HepG2 (cell line): ENCODE results near the gene ATG7. TPM values are rescaled to one million over a fixed set of nuclear protein-coding genes. Genes with fewer than 3 reads are reported as not detected.

Experiments
- AGO2 ChIP-seq: fragments of 200-400 bp; formaldehyde crosslinking; optimal IDR thresholded peaks from 2 replicates; pipeline ENCODE3; 2017; ENCODE audit warnings: mild to moderate bottlenecking, low read depth, low read length, moderate library complexity
- ATM ChIP-seq: fragments of 450-650 bp; IDR thresholded peaks from 2 replicates; pipeline ENCODE4 v1.7.1; 2017; ENCODE audit warnings: mild to moderate bottlenecking, borderline replicate concordance
- FOXA3 ChIP-seq: IDR thresholded peaks from 2 replicates; pipeline ENCODE4 v1.6.1; 2016; ENCODE audit warnings: missing genetic modification reagents, missing compliant biosample characterization
- GABPA ChIP-seq, 2 experiments: IDR thresholded peaks; 2 replicates each; pipeline ENCODE4 v1.6.1; 2011 to 2016; ENCODE audit warnings: low read depth in 2 of 2, low read length in 1 of 2, missing biosample characterization in 1 of 2, missing genetic modification characterization in 1 of 2
- HNF4G ChIP-seq, 2 experiments: sonication (generic) in 1 of 2; formaldehyde crosslinking in 1 of 2; IDR thresholded peaks; 2 replicates each; pipeline versions ENCODE4 v1.4.0 to v1.6.1; 2011 to 2020; ENCODE audit warnings: borderline replicate concordance in 2 of 2, low read depth in 2 of 2, mild to moderate bottlenecking in 2 of 2, low read length in 1 of 2, missing genetic modification reagents in 1 of 2, moderate library complexity in 1 of 2
- KLF6 ChIP-seq: IDR thresholded peaks from 2 replicates; pipeline ENCODE4 v1.8.0; 2016; ENCODE audit warnings: missing biosample characterization, missing genetic modification reagents
- NCOR1 ChIP-seq: fragments of 200-600 bp; sonication (generic); IDR thresholded peaks from 2 replicates; pipeline ENCODE4 v1.7.0; 2017; ENCODE audit warnings: antibody characterized with exemption, low read length, borderline replicate concordance
- TARDBP ChIP-seq: sonication (generic); formaldehyde crosslinking; IDR thresholded peaks from 2 replicates; pipeline ENCODE4 v1.8.0; 2022; ENCODE audit warnings: mild to moderate bottlenecking, missing genetic modification reagents
- ZFX ChIP-seq: sonication (generic); formaldehyde crosslinking; IDR thresholded peaks from 2 replicates; pipeline ENCODE4 v1.4.0; 2020; ENCODE audit warnings: mild to moderate bottlenecking, low read depth, missing genetic modification reagents, moderate library complexity
- ZKSCAN1 ChIP-seq: fragments of 150-350 bp; IDR thresholded peaks from 2 replicates; pipeline ENCODE4 v1.6.1; 2014; ENCODE audit warnings: low read length
- ZMYM3 ChIP-seq: sonication (generic); formaldehyde crosslinking; IDR thresholded peaks from 2 replicates; pipeline ENCODE4 v1.5.1; 2020; ENCODE audit warnings: mild to moderate bottlenecking, missing genetic modification reagents
- ZNF205 ChIP-seq: IDR thresholded peaks from 2 replicates; pipeline ENCODE4 v1.6.1; 2018; ENCODE audit warnings: missing biosample characterization, missing genetic modification reagents
- ZNF317 ChIP-seq: sonication (generic); formaldehyde crosslinking; IDR thresholded peaks from 2 replicates; pipeline ENCODE4 v1.5.0; 2020; ENCODE audit warnings: mild to moderate bottlenecking, missing genetic modification reagents
- ZNF547 ChIP-seq: sonication (generic); formaldehyde crosslinking; IDR thresholded peaks from 2 replicates; pipeline ENCODE4 v1.5.1; 2020; ENCODE audit warnings: mild to moderate bottlenecking, missing genetic modification reagents
- ZNF556 ChIP-seq: sonication (generic); formaldehyde crosslinking; IDR thresholded peaks from 2 replicates; pipeline ENCODE4 v1.4.0; 2020; ENCODE audit warnings: mild to moderate bottlenecking, missing genetic modification reagents, borderline replicate concordance
- ZNF619 ChIP-seq: sonication (generic); formaldehyde crosslinking; IDR thresholded peaks from 2 replicates; pipeline ENCODE4 v1.4.0; 2020; ENCODE audit warnings: mild to moderate bottlenecking, missing genetic modification reagents
- ZNF747 ChIP-seq: sonication (generic); formaldehyde crosslinking; IDR thresholded peaks from 2 replicates; pipeline ENCODE4 v1.8.1; 2023; ENCODE audit warnings: missing genetic modification reagents, mild to moderate bottlenecking, borderline replicate concordance
- ZNF772 ChIP-seq: sonication (generic); formaldehyde crosslinking; IDR thresholded peaks from 2 replicates; pipeline ENCODE4 v1.5.0; 2020; ENCODE audit warnings: mild to moderate bottlenecking, missing genetic modification reagents
- polyA plus RNA-seq, 8 experiments: library from polyadenylated mRNA; depleted of rRNA in 3 of 8; stranded (reverse) in 7 of 8; unstranded in 1 of 8; fragments of >200 nt; fragmentation: Illumina TruSeq in 4 of 8; extraction: Trizol in 4 of 8; gene quantifications; 2 replicates each; pipeline versions ENCODE4 v1.2.1 to v1.2.3, GENCODE V29; 2011 to 2016; ENCODE audit warnings: low read depth in 4 of 8, missing spikeins in 1 of 8, mixed read lengths in 1 of 8; ENCODE audit not compliant: insufficient read depth in 1 of 8
- total RNA-seq, 5 experiments: library from RNA; depleted of rRNA; stranded (reverse); fragments of >200 nt; fragmentation: Illumina TruSeq; extraction: Trizol; gene quantifications; 2 replicates each; pipeline ENCODE4 v1.2.3, GENCODE V29; 2016; ENCODE audit warnings: low read depth in 1 of 5
- TF ChIP-seq, protein P1 (sequence below): IDR thresholded peaks from 2 replicates; pipeline ENCODE4 v1.6.1; 2016; ENCODE audit warnings: low read depth
- TF ChIP-seq, protein P2 (sequence below): sonication (generic); formaldehyde crosslinking; IDR thresholded peaks from 2 replicates; pipeline ENCODE4 v1.5.1; 2020; ENCODE audit warnings: missing genetic modification reagents, mild to moderate bottlenecking, borderline replicate concordance
- TF ChIP-seq, protein P3 (sequence below): sonication (generic); formaldehyde crosslinking; IDR thresholded peaks from 2 replicates; pipeline ENCODE4 v1.4.0; 2020; ENCODE audit warnings: missing genetic modification reagents
- TF ChIP-seq, protein P4 (sequence below): IDR thresholded peaks from 2 replicates; pipeline ENCODE4 v1.6.1; 2016; ENCODE audit warnings: mild to moderate bottlenecking, missing biosample characterization, missing genetic modification reagents
- TF ChIP-seq, protein P5 (sequence below): sonication (generic); formaldehyde crosslinking; IDR thresholded peaks from 2 replicates; pipeline ENCODE4 v1.9.0; 2022; ENCODE audit warnings: missing genetic modification reagents, mild to moderate bottlenecking, borderline replicate concordance

ATG7 gene
- total and polyA plus RNA-seq, 2 of the 13 experiments (the other 11 are each of a cell fraction or from before 2014, with no cell fraction given), result 7.8 to 22.1 TPM

DNA sequence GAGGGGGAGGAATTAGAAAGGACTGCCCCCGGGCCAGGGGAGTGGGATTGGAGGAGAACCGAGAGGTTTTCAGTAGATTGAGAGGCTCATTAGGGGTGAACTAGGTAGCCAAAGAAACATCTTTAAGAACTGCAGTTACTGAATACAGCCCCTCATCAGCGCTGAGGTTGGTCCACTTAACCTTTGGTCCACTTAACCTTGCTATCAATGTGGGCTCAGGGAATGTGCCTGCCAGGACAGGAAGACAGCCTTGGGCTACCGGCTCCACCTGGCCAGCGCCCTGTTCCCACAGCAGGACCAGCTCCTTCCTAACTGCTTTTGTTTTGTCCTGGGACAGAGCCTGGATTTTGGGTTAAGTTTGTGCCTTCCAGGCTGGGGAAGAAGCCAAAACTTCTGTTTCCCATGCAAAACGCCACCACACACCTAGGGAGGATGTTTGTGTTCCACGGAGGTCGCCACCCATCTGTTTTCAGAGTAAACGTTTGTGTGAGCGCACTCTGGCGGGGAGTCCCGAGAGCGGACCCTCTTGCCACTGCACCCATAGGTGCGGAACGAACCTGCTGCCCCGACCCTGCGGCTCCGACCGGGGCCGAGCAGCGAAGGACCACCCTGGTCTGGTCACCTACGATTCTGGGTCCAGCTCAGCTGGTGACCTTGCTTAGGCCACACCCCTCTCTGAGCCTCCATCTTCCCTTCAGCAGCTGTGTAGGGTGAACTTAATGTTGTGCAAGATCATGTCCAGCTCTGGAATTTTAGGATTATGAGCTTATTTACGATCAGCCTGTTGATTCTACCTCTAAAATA lies 264.1 kb downstream of the ATG7 start (continued):
- TF ChIP-seq ZNF772 (CRISPR knock-in tag) (no peak; the same call in 1 of the 2 replicates), NCOR1 (no peak), ZNF619 (CRISPR knock-in tag) (peak; percentile 70; the same call in 1 of the 2 replicates), ZFX (CRISPR knock-in tag) (peak; percentile 44; the same call in 1 of the 2 replicates), GABPA (IDR thresholded peaks at IDR 0.05; ENCODE audit: low read depth, low read length) (peak; percentile 49), GABPA (CRISPR knock-in tag; IDR thresholded peaks at IDR 0.05; ENCODE audit: low read depth) (peak; percentile 80), ZMYM3 (peak; percentile 57; the same call in 1 of the 2 replicates), ZNF556 (CRISPR knock-in tag) (peak; percentile 74; the same call in 1 of the 2 replicates), ZNF317 (CRISPR knock-in tag) (peak; percentile 47; the same call in 1 of the 2 replicates), HNF4G (IDR thresholded peaks at IDR 0.05; ENCODE audit: borderline replicate concordance, low read depth, low read length) (peak; percentile 37; the same call in 1 of the 2 replicates), HNF4G (CRISPR knock-in tag; IDR thresholded peaks at IDR 0.05; ENCODE audit: borderline replicate concordance, low read depth) (no peak), ZNF205 (CRISPR knock-in tag) (peak; percentile 85), ZNF547 (peak; percentile 86), TARDBP (CRISPR knock-in tag) (peak; percentile 68; the same call in 1 of the 2 replicates), AGO2 (no peak), ZKSCAN1 (no peak), ATM (no peak), ZNF747 (CRISPR knock-in tag) (peak; percentile 37; the same call in 1 of the 2 replicates), FOXA3 (CRISPR knock-in tag) (peak; percentile 51), KLF6 (CRISPR knock-in tag) (0 out of 2 replicates have a peak, but pooled peaks have one; percentile 21)
- TF ChIP-seq, protein P1, sequence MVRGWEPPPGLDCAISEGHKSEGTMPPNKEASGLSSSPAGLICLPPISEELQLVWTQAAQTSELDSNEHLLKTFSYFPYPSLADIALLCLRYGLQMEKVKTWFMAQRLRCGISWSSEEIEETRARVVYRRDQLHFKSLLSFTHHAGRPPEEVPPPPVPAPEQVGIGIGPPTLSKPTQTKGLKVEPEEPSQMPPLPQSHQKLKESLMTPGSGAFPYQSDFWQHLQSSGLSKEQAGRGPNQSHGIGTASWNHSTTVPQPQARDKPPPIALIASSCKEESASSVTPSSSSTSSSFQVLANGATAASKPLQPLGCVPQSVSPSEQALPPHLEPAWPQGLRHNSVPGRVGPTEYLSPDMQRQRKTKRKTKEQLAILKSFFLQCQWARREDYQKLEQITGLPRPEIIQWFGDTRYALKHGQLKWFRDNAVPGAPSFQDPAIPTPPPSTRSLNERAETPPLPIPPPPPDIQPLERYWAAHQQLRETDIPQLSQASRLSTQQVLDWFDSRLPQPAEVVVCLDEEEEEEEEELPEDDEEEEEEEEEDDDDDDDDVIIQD (CRISPR knock-in tag), result peak; percentile 55; the same call in 1 of the 2 replicates
- TF ChIP-seq, protein P2, sequence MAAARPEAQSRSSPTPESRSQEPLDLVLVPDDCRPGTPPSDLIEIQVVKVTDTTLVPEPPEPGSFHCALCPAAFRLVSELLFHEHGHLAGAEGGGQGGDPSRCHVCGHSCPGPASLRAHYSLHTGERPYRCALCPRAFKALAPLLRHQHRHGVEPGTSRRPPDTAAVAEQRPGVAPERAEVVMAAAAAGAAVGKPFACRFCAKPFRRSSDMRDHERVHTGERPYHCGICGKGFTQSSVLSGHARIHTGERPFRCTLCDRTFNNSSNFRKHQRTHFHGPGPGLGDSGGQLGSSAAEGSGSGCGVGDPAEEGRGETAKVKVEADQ, result peak; percentile 84; the same call in 1 of the 2 replicates
- TF ChIP-seq, protein P3, sequence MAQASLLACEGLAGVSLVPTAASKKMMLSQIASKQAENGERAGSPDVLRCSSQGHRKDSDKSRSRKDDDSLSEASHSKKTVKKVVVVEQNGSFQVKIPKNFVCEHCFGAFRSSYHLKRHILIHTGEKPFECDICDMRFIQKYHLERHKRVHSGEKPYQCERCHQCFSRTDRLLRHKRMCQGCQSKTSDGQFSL, result 0 out of 2 replicates have a peak, but pooled peaks have one; percentile 48
- TF ChIP-seq, protein P4, sequence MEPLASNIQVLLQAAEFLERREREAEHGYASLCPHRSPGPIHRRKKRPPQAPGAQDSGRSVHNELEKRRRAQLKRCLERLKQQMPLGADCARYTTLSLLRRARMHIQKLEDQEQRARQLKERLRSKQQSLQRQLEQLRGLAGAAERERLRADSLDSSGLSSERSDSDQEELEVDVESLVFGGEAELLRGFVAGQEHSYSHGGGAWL (CRISPR knock-in tag), result no peak
- TF ChIP-seq, protein P5, sequence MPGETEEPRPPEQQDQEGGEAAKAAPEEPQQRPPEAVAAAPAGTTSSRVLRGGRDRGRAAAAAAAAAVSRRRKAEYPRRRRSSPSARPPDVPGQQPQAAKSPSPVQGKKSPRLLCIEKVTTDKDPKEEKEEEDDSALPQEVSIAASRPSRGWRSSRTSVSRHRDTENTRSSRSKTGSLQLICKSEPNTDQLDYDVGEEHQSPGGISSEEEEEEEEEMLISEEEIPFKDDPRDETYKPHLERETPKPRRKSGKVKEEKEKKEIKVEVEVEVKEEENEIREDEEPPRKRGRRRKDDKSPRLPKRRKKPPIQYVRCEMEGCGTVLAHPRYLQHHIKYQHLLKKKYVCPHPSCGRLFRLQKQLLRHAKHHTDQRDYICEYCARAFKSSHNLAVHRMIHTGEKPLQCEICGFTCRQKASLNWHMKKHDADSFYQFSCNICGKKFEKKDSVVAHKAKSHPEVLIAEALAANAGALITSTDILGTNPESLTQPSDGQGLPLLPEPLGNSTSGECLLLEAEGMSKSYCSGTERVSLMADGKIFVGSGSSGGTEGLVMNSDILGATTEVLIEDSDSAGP (CRISPR knock-in tag), result peak; percentile 88
